Measurements from ENCODE around the gene PTX4.

Gene PTX4

DNA sequence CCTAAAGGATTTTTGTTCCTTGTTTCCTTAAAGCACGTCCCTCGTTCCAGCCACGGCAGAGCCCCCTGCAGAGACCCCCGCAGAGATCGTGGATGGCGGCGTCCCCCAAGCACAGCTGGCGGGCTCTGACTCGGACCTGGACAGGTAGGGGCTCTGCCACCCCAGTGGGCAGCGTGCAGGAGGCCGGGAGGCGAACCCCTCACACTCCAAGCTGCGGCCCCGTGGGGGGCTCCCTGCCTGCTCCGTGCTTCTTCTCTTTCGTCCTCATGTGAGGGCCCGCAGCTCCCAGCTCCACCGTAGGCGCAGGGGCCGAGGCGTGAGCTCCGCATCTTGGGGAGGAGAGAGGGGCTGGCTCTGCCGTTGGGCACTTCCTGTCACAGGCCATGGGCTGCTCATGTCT is 12.9 kb upstream of the PTX4 start:
- in situ Hi-C loops (cut with MboI; ENCODE audit: low sequenced_read_pairs), result no loop called here

DNA sequence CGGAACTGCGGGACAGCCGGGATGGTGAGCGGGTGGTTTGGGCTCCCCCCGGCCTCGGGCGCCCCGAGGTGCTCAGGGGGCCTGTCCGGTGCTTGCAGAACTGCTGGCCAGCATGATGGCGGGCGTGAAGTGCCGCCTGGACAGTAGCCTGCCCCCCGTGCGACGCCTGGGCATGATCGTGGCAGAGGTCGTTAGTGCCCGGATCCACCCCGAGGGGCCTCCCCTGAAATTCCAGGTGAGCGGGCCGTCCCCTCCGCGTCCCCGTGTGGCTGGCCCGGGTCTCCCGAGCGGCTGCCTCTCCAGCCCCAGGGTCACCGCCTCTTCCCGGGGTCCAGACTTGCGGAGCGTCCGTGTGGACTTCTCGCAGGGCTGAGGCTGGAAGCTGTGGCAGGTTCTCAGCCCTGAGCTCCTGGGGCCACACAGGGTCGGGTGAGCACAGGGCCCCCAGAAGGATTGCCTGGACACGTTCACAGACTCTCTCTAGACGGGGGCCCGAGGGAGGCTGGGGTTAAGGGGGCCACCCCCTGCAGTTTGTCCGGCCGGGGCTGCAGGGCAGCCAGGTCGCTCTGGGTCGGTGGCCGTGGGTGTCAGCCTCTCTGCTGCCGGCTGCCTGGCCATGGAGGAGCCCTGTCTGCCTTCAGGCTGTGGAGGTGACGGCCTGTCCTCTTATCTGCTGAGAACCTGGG is 11.9 kb upstream of the PTX4 start:
- in situ Hi-C loops (cut with MboI; ENCODE audit: low sequenced_read_pairs), result no loop called here

DNA sequence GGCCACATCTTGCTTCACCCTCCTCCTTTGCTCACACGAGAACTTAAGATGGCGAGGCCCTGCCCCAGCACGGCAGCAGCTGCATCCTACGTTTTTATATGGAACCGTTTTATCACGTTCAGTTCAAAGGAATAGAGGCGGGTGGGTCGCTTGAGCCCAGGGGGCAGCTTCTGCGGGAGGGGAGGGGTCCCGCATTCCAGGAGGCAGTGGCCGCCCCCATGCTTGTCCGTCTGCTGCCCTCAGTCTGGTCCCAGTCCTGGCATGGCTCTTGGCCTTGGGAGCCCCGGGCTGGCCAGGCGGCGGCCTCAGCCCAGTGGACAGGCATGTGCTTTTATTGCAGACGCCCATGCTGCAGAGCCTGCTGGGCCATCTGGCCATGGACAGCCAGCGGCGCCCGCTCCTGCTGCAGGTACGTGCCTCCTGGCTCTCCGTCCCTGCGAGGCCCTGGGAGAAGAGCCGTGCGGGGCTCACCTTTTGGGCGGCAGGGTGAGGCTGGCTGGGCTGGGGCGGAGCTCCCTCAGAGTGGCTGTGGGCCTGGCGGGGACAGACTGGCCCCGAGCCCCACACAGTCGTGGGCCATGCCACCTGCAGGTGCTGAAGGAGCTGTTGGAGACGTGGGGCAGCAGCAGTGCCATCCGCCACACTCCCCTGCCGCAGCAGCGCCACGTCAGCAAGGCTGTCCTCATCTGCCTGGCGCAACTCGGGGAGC is 11.2 kb upstream of the PTX4 start:
- in situ Hi-C loops (cut with MboI; ENCODE audit: low sequenced_read_pairs), result no loop called here

DNA sequence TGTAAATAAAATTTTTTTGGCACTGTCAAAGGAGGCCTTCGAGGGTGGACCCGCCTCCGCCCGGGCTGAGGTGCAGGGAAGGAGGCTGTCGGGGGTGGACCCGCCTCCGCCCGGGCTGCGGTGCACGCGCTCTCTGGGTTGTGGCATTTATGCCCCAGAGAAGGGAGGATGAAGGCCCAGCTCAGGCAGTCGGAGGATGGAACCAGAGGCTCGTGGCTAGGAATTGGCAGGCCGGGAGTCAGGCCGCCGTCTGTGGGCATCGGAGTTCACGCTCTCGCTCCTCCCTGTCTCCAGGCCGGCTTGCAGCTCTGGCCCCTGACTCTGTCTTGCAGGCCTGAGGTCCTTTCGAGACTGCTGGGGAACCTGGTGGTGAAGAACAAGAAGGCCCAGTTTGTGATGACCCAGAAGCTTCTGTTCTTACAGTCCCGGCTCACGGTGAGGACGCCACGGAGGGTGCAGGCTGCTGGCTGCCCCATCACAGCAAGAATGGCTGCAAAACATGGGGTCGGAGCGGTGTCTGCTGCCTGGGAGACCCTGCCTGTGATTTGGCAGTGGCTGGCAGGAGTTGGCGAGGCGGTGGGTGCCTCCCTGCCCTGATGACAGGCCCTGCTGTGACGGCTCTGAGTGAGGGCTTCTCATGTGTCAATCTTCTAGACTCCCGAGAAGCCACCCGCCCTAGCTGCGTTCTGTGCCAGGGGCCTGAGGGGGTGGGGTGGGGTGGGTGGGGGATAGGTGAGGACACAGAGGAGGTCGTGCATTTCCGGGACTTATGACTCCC is 10.3 kb upstream of the PTX4 start:
- in situ Hi-C loops (cut with MboI; ENCODE audit: low sequenced_read_pairs), result no loop called here

DNA sequence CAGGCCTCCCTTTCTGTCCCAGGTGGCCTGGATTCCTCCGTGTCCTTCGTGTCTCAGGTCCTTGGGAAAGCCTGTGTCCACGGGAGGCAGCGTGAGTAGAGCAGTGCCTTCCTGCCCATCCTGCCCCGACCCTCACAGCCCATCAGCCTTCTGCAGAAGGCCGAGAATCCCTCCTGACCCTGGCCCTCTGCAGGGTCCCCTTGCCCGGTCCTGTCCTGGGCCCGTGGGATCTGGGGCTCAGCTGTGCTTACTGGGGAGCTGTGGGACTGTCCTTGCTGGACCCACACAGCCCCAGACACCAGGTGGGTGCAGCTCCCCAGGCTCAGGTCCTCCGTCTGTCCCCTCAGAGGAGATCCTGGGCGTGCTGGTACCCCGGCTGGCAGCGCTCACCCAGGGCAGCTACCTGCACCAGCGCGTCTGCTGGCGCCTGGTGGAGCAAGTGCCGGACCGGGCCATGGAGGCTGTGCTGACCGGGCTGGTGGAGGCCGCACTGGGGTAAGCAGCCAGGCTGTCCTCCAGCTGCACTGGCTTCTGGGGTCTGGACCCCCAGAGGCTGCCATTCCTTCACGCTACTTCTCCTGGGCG is 8.4 kb upstream of the PTX4 start:
- in situ Hi-C loops (cut with MboI; ENCODE audit: low sequenced_read_pairs), result no loop called here

DNA sequence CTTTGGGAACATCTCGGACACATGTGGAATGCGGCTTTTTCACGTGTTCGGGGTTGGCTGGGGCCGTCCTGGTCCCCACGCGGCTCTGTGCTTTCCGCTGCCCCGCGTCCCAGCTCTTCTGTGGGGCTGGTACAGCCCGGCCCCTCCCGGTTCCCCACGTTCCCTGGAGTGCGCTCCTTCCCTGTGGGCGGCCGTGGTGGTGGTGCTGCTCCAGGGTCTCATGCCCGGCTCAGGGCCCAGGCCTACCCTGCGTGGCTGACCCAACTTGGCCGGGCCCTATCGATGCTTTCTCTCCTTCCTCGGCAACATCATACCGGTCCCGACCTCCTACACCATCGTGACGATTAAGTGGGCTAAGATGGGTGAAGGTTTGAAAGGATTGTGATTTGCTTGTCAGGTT is 7.7 kb upstream of the PTX4 start:
- in situ Hi-C loops (cut with MboI; ENCODE audit: low sequenced_read_pairs), result no loop called here

DNA sequence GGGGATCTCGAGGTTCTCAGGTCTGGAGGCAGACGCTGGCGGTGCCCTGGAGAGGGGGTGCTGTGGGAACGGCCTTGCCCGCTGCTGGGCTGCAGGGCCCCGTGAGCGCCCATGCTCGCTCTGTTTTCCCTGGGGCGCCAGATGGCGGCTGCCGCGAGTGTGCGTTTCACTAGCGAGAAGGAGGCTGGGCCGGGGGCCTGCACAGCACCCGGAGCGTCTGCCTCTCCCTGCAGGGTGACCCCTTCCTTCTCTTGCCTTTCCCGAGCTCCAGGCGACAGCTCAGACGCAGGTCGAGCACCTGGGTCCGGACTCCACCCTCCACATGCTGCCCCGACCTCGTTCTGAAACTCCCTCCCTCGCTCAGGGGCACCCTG is 7.1 kb upstream of the PTX4 start:
- in situ Hi-C loops (cut with MboI; ENCODE audit: low sequenced_read_pairs), result no loop called here

DNA sequence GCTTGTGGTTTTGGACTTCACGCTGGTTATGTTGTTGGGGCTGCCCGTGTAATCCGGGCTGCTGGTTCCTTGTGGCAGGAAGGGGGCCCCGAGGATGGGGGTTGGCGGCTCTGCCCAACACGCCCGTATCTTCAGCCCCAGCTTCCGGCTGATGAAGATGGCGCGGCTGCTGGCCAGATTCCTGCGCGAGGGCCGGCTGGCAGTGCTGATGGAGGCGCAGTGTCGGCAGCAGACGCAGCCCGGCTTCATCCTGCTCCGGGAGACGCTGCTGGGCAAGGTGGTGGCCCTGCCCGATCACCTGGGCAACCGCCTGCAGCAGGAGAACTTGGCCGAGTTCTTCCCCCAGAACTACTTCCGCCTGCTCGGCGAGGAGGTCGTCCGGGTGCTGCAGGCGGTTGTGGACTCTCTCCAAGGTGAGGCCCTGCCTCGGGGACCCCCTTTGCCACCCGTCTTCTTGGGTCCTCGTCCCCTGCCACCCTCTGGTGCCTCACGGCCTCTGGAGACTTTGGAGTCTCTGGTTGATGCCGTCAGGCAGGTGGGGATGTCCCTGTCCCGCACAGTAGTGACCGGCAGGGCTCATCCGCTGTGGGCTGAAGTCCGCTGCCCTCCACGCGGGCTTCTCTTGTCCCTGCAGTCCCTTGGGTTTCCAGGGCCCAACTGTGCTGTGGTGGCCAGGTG is 6.6 kb upstream of the PTX4 start:
- in situ Hi-C loops (cut with MboI; ENCODE audit: low sequenced_read_pairs), result no loop called here

DNA sequence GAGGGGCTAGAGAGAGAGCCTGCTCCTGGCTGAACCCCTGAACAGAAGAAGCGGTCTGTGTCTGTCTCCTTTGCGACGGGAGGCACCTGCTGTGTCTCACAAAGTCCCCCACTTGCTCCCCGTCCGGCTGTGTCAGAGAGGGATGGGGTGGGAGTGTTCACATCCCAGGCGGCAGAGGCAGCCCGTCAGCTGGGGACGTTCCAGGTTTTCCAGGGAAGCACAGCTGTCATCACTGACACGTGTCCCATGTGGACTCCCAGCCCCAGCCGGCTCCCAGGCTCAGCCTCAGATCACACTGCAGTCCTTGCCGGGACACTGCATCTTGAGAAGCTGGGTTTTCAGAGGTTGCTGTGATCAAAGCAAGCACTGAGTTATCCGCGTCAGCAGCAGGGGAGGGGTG is 6.0 kb upstream of the PTX4 start:
- in situ Hi-C loops (cut with MboI; ENCODE audit: low sequenced_read_pairs), result no loop called here

DNA sequence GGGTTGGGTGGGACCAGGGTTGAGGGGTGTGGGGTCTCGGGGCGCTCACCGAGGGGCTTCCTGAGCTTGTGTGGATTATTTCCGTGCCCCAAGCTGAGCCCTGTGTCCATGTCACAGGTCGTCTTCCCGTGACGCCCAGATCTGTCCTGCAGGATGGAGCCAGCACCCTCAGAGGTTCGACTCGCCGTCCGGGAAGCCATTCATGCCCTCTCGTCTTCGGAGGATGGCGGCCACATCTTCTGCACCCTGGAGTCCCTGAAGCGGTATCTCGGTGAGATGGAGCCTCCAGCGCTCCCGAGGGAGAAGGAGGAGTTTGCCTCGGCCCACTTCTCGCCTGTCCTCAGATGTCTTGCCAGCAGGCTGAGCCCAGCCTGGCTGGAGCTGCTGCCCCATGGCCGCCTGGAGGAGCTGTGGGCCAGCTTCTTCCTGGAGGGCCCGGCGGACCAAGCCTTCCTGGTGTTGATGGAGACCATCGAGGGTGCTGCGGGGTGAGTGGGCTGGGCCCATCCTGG is 5.4 kb upstream of the PTX4 start:
- in situ Hi-C loops (cut with MboI; ENCODE audit: low sequenced_read_pairs), result no loop called here

DNA sequence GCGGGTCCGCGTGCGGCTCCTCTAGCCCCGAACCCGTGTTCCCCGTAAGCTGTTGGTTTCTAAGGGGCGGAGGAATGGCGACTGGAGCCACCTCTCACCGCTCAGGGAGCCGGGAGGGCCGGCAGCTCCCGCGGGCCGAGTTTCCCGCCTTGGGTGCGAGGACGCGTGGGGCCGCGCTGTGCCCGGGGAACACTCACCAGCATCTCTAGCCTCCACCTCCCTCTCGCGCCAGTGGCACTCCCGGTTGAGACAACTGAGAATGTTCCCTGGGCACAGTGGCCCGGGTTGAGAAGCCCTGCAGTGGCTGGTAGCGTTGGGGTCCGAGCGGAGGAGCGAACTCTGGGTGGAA is 5.0 kb upstream of the PTX4 start:
- in situ Hi-C loops (cut with MboI; ENCODE audit: low sequenced_read_pairs), result no loop called here

DNA sequence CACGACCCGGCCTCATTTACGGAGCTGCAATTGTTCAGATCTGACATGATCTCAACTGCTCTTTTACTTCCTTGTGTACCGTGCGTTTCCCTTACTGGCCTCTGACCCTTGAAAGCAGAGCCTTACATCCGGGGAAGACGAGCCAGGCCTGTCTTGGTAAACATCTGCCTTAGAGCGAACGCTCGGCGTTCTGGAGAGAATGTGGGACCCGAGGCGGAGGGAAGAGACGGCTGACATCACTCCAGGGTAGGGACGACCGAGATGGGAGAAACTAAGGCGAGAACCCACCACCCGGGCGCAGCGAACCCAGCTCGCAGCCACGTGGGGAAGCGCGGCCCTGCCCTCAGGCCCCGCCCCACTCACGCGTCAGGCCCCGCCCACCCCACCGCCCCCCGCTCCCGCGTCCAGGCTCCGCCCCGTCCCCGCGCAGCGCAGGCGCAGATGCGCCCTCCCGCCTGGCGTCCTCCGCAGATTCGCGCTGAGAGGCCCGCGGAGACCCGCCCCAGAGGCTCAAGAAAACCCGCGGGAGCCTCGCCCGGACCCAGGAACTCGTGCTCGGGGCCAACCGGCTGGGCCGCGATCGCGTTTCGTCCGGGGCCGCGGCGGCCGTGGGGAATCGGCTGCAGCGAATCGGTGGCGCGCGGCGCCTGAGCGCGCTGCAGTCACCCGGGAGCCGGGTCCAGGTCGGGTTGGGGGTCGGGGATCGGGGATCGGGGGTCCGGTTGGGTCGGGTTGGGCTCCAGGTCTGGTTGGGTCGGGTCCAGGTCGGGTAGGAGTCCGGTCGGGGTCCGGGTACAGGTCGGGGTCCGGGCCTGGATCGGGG is 4.4 kb upstream of the PTX4 start, which contains the start of gene TELO2:
TELO2 (plus strand) TSS at position 438 of the 823 bp plus-strand sequence. CDS start 922 bp downstream, outside the sequence.
- in situ Hi-C loops (cut with MboI; ENCODE audit: low sequenced_read_pairs), result no loop called here

DNA sequence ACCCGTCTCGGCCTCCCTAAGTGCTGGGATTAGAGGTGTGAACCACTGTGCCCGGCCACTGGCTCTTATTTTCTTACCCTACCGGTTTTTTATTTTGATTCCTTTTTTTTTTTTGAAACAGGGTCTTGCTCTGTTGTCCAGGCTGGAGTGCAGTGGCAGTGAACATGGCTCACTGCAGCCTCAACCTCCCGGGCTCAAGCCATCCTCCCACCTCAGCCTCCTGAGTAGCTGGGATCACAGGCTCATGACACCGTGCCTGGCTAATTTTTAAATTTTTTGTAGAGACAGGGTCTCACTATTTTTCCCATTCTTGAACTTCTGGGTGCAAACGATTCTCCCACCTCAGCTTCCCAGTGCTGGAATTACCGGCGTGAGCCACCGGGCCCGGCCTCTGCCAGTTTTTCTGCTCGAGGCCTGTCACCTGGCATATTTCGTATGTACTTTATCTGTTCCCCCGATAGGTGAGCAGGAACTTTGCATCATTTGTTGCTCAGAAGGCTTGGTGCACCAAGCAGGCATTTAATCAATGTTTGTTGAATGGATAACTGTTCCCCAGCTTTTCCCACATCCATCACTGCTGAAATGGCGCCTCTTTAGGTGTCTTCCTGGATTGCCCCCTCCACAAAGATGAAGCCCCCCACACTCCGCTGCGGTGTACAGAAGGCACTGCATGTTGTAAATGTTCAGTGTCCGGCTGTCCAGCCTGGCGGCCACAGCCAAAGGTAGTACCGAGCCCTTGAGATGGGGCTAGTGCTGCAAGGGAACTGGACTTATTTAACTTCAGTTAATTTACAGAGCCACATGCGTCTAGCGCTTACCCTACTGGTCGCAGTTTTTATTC is 3.6 kb upstream of the PTX4 start:
- in situ Hi-C loops (cut with MboI; ENCODE audit: low sequenced_read_pairs), result no loop called here

DNA sequence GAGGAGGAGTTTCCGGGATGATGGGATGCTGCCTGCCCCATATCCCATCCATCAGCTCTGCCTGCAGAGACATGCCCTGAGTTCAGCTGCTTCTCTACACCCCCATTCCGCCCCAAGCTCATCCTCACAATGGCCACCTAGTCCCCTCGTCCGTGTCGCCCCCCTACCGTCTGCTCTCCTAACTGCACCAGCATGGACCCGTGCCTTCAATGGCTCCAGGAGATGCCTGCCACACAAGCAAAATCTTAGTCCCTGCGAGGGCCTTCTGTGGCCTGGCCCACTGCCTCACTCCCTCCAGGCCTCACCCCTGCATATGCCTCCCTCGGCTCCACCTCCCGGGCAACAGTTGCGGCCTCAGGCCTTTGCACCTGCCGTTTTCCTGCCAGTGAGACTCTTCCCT is 2.6 kb upstream of the PTX4 start:
- in situ Hi-C loops (cut with MboI; ENCODE audit: low sequenced_read_pairs), result no loop called here

DNA sequence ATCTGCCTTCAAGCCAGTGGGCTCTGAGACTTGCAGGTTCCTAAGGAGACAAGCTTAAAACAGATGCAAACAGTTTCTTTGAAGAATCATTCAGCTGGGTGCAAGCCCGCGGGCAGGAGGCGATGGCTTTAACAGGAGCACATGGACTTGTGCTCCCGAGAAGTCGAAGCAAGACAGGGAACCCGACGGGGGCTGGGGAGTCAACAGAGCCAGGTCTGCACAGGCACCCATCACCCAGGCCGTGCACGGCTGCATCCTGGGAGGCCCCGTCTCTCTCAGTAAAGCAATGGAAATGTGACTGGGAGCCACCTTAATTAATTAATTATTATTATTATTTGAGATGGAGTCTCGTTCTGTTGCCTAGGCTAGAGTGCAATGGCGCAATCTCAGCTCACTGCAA is 333 bp upstream of the PTX4 start:
- in situ Hi-C loops (cut with MboI; ENCODE audit: low sequenced_read_pairs), result no loop called here

DNA sequence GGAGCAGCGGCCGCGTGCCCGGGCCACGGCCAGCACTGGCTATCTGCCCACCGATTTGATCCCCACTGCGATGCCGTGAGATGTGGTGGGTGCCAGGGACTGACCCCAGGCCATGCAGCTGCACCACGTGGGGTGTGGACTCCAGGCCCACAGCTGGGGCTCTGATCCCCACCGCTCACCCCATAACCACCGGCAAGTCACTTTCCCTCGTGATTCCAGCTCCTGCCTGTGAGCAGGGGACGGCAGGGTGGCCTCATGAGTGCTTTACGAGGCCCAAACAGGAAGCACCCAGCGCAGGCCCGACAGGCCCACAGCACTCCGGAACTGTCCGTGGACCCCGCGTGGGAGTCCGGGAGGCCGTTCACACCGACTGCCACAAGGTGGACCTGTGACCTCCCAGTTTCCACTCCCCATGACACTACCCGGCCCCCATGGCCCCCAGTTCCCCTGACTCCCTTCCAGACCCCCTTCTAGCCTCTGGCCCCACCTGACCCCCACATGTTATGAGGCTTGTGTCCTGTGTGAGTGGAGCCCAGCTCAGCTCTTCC is 616 bp downstream of the PTX4 start:
- in situ Hi-C loops (cut with MboI; ENCODE audit: low sequenced_read_pairs), result no loop called here

DNA sequence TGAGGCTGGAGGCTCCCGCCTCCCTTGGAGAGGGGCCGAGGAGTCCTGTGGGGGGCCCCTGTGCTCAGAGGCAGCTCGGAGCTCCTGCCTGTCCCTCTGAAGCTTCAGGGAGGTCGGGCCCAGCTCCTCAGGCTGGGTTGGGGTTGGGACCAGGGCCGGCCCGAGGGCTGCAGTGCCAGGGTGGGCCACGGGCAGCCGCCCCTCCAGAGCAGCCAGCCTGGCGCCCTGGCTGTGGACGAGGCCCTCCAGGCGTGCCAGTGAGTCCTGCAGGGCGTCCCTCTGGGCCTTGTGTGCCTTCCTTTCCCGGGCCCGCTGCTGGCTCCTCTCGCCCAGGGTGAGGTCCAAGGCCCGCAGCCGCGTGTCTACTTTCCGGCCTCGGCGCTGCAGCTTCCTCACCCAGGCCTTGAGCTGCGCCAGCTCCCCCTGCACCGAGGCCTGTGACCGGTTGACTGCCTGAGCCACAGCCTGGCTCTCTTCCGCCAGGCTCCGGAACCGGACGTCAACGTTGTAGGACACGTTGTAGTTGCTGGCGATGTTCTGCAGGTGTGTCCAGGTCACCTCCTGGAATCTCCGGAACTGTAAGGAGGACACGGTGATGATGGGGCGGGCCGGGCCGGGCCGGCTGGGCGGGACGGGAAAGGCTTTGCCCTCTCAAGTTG is 1.2 kb downstream of the PTX4 start:
- in situ Hi-C loops (cut with MboI; ENCODE audit: low sequenced_read_pairs), result no loop called here
